Activated T-cell treated with anti-CD3 and anti-CD28 coated beads, Interleukin-2, amount 50 U/mL, for 24 hours (primary cell): ENCODE measurements around the gene PPM1H.
"Not testable (repeated sequence)": the region's sequence is repeated elsewhere in the genome, so short reads cannot be mapped to it uniquely, and the experiment has no call there.

ENCODE experiments used
- DNase-seq: peaks from one replicate; pipeline ENCODE4 v3.0.0-alpha.2; 2020
- H3K27ac Mint-ChIP-seq: 2 replicates; pipeline ENCODE4 v1.8.0; 2020; ENCODE audit warnings: mild to moderate bottlenecking, mixed read lengths
- H3K27me3 Mint-ChIP-seq: 2 replicates; pipeline ENCODE4 v1.8.0; 2020; ENCODE audit warnings: mixed read lengths
- H3K36me3 Mint-ChIP-seq: 2 replicates; pipeline ENCODE4 v1.8.0; 2020; ENCODE audit warnings: low read depth, mixed read lengths
- H3K4me1 Mint-ChIP-seq: 2 replicates; pipeline ENCODE4 v1.8.0; 2020; ENCODE audit warnings: low read depth, mixed read lengths
- H3K4me3 Mint-ChIP-seq: 2 replicates; pipeline ENCODE4 v1.8.0; 2020; ENCODE audit warnings: mild to moderate bottlenecking, moderate library complexity, mixed read lengths
- H3K9me3 Mint-ChIP-seq: 2 replicates; pipeline ENCODE4 v1.8.0; 2020; ENCODE audit warnings: mixed read lengths

Gene PPM1H

GRCh38 chr12:62684570-62685295, 250.2 kb downstream of the PPM1H start:
- no peaks in the 10 kb centered on the region for H3K9me3 Mint-ChIP-seq
- no peaks in the 10 kb centered on the region for H3K4me1 Mint-ChIP-seq
- peaks cover 11% of the 10 kb centered on the region for H3K27me3 Mint-ChIP-seq
- H3K36me3 Mint-ChIP-seq = no peaks in the 10 kb centered on the region
- no peak overlapping the region for H3K27ac Mint-ChIP-seq
- H3K4me3 Mint-ChIP-seq = no peak overlapping the region
- DNase-seq = no peak

- Mint-ChIP-seq H3K9me3 (no peaks in the 10 kb centered on the region), H3K4me1 (no peaks in the 10 kb centered on the region), H3K36me3 (no peaks in the 10 kb centered on the region), H3K4me3 (no peak overlapping the region), H3K27ac (no peak overlapping the region), H3K27me3 (peaks cover 14% of the 10 kb centered on the region)
- DNase-seq = no peak
These were observed 251.0 kb downstream of the PPM1H start for GRCh38 chr12:62683776-62684569.

- Mint-ChIP-seq H3K4me3 (no peak overlapping the region), H3K27ac (no peak overlapping the region), H3K9me3 (no peaks in the 10 kb centered on the region), H3K27me3 (peaks cover 14% of the 10 kb centered on the region), H3K36me3 (no peaks in the 10 kb centered on the region), H3K4me1 (no peaks in the 10 kb centered on the region)
- no peak for DNase-seq
These were observed 253.6 kb downstream of the PPM1H start for GRCh38 chr12:62681306-62681705.

- H3K4me3 Mint-ChIP-seq = no peak overlapping the region
- H3K36me3 Mint-ChIP-seq = no peaks in the 10 kb centered on the region
- no peak for DNase-seq
- no peaks in the 10 kb centered on the region for H3K9me3 Mint-ChIP-seq
- H3K4me1 Mint-ChIP-seq = no peaks in the 10 kb centered on the region
- no peak overlapping the region for H3K27ac Mint-ChIP-seq
- H3K27me3 Mint-ChIP-seq = peaks cover 14% of the 10 kb centered on the region
These were observed 255.3 kb downstream of the PPM1H start for GRCh38 chr12:62679608-62680007.

DNA sequence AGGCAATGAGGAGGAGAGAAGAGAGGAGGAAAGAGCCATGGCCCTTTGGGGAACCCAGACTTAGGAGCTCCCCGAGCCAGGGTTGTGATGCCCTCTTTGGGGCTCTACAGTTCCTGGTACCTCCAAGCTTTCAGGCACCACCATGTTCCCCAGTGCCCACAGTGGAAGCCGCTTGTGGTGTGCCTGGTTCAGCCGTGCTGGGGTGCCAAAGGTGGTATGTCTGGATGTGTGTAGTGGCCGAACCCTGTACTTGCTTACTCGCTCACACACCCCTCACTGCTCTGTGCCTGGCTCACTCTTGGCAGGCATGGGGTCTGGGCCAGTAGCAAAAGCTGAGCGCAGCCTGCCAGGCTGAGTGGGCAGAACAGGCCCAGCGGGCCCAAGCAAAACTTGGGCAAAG, 257.6 kb downstream of the PPM1H start:
- no peak overlapping the region for H3K27ac Mint-ChIP-seq
- DNase-seq = no peak
- H3K36me3 Mint-ChIP-seq = no peaks in the 10 kb centered on the region
- peaks cover 11% of the 10 kb centered on the region for H3K27me3 Mint-ChIP-seq
- H3K9me3 Mint-ChIP-seq = no peaks in the 10 kb centered on the region
- no peak overlapping the region for H3K4me3 Mint-ChIP-seq
- no peaks in the 10 kb centered on the region for H3K4me1 Mint-ChIP-seq

DNA sequence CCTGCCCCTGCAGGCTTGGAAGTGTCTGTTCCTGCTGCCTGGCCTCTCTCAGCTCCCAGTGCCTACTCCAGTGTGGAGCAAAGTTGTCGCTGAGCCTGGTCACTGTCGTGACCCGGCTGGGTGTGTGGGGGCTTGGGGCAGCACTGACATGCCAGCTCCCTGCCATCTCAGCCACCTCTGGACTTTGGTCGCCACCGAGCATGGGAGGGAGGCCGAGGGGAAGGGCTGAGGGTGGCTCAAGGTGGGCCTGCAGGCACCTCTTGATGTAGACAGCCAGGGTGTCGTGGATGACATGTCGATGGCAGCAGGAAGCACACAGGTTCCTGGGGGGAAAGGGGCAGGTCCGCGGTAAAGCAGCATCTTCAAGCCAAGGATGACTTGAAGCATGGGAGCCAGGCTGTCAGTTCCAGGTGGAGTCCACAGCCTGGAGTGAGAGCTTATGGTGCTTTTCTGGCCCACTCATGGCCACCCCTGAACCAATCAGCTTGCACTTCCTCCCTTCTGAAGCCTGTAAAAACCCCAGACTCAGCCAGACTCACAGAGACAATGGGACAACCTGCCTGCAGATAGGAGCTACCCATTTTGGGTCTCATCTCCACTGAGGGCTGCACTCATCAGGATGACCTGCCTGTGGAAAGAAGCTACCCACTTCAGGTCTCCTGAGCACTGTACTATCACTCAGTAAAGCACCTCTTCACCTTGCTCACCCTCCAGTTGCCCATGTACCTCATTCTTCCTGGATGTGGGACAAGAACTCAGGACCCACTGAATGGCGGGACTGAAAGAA, 258.2 kb downstream of the PPM1H start:
- H3K4me3 Mint-ChIP-seq = no peak overlapping the region

DNA sequence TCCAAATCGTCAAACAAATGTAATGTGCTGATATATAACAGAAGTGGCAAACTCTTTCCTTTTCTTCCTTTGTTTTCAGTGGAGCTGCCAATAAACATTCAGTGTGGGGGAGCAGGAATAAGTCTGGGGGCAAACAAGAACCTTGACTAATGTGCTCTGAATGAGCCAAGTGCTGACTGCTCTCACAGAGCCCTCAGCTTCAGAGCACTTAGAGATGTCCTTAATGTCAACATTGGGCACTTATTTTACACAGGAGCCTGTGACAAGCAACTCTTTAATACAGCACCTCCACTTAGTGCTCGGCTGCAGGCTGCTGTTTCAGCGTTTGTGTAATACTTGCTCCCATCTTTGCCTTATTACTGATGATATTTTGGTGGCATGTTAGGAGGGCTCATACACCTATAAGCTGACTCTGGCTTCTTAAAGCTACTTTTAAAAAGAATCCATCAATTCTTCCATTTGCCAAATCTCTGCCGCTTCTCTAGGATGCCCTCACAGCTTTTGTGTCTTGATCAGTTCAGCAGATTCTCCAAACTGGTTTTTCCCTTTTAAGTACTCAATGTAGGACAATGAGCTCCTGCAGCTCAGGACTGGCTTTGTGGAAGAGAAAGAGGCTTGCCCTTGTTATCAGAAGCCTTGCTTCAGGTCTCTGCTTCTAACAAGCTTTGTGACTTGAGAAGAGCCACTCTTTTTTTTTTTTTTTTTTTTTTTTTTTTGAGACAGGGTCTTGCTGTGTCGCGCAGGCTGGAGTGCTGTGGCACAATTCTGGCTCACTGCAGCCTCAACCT, 261.7 kb downstream of the PPM1H start:
- H3K4me3 Mint-ChIP-seq = no peak overlapping the region
- DNase-seq = no peak
- H3K27me3 Mint-ChIP-seq = no peaks in the 10 kb centered on the region
- no peaks in the 10 kb centered on the region for H3K36me3 Mint-ChIP-seq
- no peak overlapping the region for H3K27ac Mint-ChIP-seq
- H3K4me1 Mint-ChIP-seq = no peaks in the 10 kb centered on the region
- H3K9me3 Mint-ChIP-seq = no peaks in the 10 kb centered on the region

More for the DNA sequence above, 258.2 kb downstream of the PPM1H start:
- no peak overlapping the region for H3K27ac Mint-ChIP-seq
- no peaks in the 10 kb centered on the region for H3K4me1 Mint-ChIP-seq
- peaks cover 11% of the 10 kb centered on the region for H3K27me3 Mint-ChIP-seq
- no peak for DNase-seq
- no peaks in the 10 kb centered on the region for H3K36me3 Mint-ChIP-seq
- H3K9me3 Mint-ChIP-seq = no peaks in the 10 kb centered on the region

DNA sequence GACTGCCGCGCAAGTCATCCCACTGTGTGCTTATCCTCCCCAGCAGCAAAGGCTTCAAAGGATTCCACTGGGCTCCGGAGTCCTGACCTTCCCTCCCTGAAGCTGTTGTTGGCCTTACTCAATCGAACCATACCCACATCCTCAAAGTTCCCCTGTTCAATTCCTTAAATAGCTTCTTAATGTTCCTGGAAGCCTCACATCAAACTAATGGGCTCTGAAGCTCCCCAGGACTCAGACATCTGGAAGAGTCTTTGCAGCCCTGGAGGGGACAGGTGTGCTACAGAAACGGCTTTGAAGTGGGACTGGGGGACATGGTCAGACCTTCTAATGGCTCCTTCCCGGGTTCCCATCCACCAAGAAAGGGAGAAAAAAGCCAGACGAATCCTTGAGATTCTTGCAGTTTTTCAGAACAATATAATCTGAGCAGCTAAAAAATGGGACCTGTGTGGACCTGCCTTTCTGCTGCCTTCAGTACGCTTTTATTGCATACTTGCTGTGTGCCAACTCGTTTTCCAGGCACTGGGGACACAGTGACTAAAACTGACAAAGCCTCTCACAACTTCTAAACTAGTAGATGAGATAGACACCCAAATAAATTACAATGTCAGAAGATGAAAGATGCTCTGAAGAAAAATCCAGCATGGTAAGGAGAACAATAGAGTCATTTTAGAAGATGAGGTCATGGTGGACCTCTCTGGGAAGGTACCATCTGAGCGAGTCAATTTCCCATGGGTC, 263.8 kb downstream of the PPM1H start:
- no peaks in the 10 kb centered on the region for H3K36me3 Mint-ChIP-seq
- H3K4me3 Mint-ChIP-seq = no peak overlapping the region
- H3K9me3 Mint-ChIP-seq = no peaks in the 10 kb centered on the region
- H3K4me1 Mint-ChIP-seq = no peaks in the 10 kb centered on the region
- H3K27me3 Mint-ChIP-seq = no peaks in the 10 kb centered on the region
- H3K27ac Mint-ChIP-seq = no peak overlapping the region
- no peak for DNase-seq

GRCh38 chr12:62668782-62669181, 266.2 kb downstream of the PPM1H start:
- H3K27me3 Mint-ChIP-seq = no peaks in the 10 kb centered on the region
- H3K27ac Mint-ChIP-seq = no peak overlapping the region
- no peaks in the 10 kb centered on the region for H3K4me1 Mint-ChIP-seq
- no peak for DNase-seq
- no peak overlapping the region for H3K4me3 Mint-ChIP-seq
- H3K9me3 Mint-ChIP-seq = no peaks in the 10 kb centered on the region
- no peaks in the 10 kb centered on the region for H3K36me3 Mint-ChIP-seq

GRCh38 chr12:62664951-62665350, 270.0 kb downstream of the PPM1H start:
- H3K4me1 Mint-ChIP-seq, H3K27me3 Mint-ChIP-seq, H3K36me3 Mint-ChIP-seq, H3K27ac Mint-ChIP-seq, H3K9me3 Mint-ChIP-seq, DNase-seq, H3K4me3 Mint-ChIP-seq: not testable (repeated sequence)

- H3K36me3 Mint-ChIP-seq = no peaks in the 10 kb centered on the region
- peaks cover 7% of the 10 kb centered on the region for H3K27me3 Mint-ChIP-seq
- no peak overlapping the region for H3K4me3 Mint-ChIP-seq
- peaks cover 4% of the 10 kb centered on the region for H3K4me1 Mint-ChIP-seq
- no peak overlapping the region for H3K27ac Mint-ChIP-seq
- no peak for DNase-seq
- peaks cover 4% of the 10 kb centered on the region for H3K9me3 Mint-ChIP-seq
These were observed 274.2 kb downstream of the PPM1H start for GRCh38 chr12:62660756-62661155.

DNA sequence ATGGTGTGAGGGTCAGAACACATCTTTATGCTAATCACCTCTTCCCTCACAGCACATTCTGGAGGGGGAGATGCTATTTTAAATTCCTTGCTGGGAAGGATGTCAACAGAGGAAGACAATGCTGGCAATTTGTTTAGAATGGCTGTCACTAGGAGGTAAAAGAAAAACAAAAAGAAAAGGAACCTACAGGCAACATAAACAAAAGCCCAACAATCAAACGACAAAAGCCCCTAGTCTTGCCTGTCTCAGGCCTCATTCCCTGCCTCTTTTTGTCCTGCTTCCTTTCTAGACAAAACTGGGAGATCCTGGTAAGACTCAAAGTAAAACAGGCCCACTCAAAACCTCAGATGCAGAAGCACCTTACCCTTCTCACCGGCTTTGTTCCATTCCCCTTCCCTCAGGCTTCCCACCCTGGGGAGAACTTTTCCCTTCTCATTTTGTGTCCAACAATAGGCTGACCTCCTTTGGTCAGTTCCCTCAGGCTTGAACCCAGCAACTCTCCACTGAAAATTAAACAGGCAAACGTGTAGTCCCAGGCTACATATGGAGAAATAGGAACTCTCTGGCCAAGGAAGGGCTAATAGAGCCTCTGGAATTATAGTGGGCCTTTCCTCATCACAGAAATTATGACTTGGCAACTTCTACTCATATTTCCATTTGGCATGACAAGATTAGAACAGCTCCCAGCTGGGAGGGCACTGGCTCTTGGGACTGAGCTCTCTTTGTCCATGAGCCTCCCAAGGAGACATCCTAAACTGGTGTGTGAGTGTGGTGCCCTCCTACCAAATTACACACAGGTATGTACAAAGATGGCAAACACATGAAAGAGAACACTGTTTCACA, 275.3 kb downstream of the PPM1H start:
- no peak for DNase-seq
- Mint-ChIP-seq H3K27me3 (peaks cover 14% of the 10 kb centered on the region), H3K36me3 (no peaks in the 10 kb centered on the region), H3K4me3 (no peak overlapping the region), H3K27ac (no peak overlapping the region), H3K9me3 (peaks cover 4% of the 10 kb centered on the region), H3K4me1 (peaks cover 6% of the 10 kb centered on the region)

GRCh38 chr12:62658910-62659309, 276.0 kb downstream of the PPM1H start:
- peaks cover 4% of the 10 kb centered on the region for H3K9me3 Mint-ChIP-seq
- H3K27me3 Mint-ChIP-seq = peaks cover 17% of the 10 kb centered on the region
- H3K27ac Mint-ChIP-seq = no peak overlapping the region
- no peak for DNase-seq
- H3K4me3 Mint-ChIP-seq = no peak overlapping the region
- no peaks in the 10 kb centered on the region for H3K36me3 Mint-ChIP-seq
- H3K4me1 Mint-ChIP-seq = peaks cover 10% of the 10 kb centered on the region
